H1 (cell line): ENCODE data around the gene ADIRF.

Experiments used
- CTCF ChIP-seq, 3 experiments: IDR thresholded peaks; 1 replicate in 2 of 3; 2 replicates in 1 of 3; pipeline versions ENCODE4 v1.5.1 to v1.6.1; 2011; ENCODE audit warnings: low read length in 3 of 3, mild to moderate bottlenecking in 3 of 3, inconsistent platforms in 2 of 3, low read depth in 1 of 3, moderate library complexity in 1 of 3; ENCODE audit not compliant: insufficient read depth in 1 of 3; ENCODE audit errors: control extremely low read depth in 1 of 3
- YY1 ChIP-seq: IDR thresholded peaks from 2 replicates; pipeline ENCODE4 v1.6.1; 2011; ENCODE audit warnings: low read depth, mild to moderate bottlenecking, low read length

GRCh38 chr10:86931872-86932271, 36.4 kb upstream of the ADIRF start:
- TF ChIP-seq CTCF (IDR thresholded peaks at IDR 0.05; ENCODE audit: control extremely low read depth in 1 of 3, insufficient read depth in 1 of 3, low read depth in 1 of 3, low read length in 3 of 3), result no peak
- TF ChIP-seq YY1, result no peak
